SKM-1 treated with dmso at 0.1 percent for 144 hours (cell line): ENCODE data around the gene LINGO1.
A peak's percentile ranks its signal among the peaks of the same experiment; 100 is the strongest.

ENCODE experiments used
- DNase-seq: peaks from one replicate; lab custom pipeline; 2025; ENCODE audit not compliant: unreplicated experiment; lab: John Stamatoyannopoulos, UW

LINGO1 gene

GRCh38 chr15:77617476-77618230, 15.1 kb downstream of the LINGO1 start:
- peak; percentile 30 for DNase-seq

GRCh38 chr15:77616072-77616471, 16.6 kb downstream of the LINGO1 start:
- DNase-seq: no peak

GRCh38 chr15:77615472-77615871, 17.2 kb downstream of the LINGO1 start:
- DNase-seq: no peak

- DNase-seq: no peak
Measured at GRCh38 chr15:77614251-77614806, 18.4 kb downstream of the LINGO1 start.

- no peak for DNase-seq
Measured at GRCh38 chr15:77613814-77614213, 18.9 kb downstream of the LINGO1 start.

GRCh38 chr15:77612958-77613601, 19.6 kb downstream of the LINGO1 start:
- DNase-seq: no peak

- no peak for DNase-seq
Measured at GRCh38 chr15:77611767-77612166, 20.9 kb downstream of the LINGO1 start.

- no peak for DNase-seq
Measured at GRCh38 chr15:77610731-77611130, 22.0 kb downstream of the LINGO1 start.

GRCh38 chr15:77609558-77609957, 23.2 kb downstream of the LINGO1 start:
- DNase-seq: no peak

- no peak for DNase-seq
Measured at GRCh38 chr15:77608774-77609173, 23.9 kb downstream of the LINGO1 start.

- no peak for DNase-seq
Measured at GRCh38 chr15:77607894-77608261, 24.8 kb downstream of the LINGO1 start.

GRCh38 chr15:77607111-77607893, 25.4 kb downstream of the LINGO1 start:
- no peak for DNase-seq

- DNase-seq: no peak
Measured at GRCh38 chr15:77606142-77607034, 26.3 kb downstream of the LINGO1 start.

- DNase-seq: no peak
Measured at GRCh38 chr15:77605547-77605946, 27.2 kb downstream of the LINGO1 start.

GRCh38 chr15:77604973-77605372, 27.7 kb downstream of the LINGO1 start:
- no peak for DNase-seq

GRCh38 chr15:77603611-77604336, 28.9 kb downstream of the LINGO1 start:
- no peak for DNase-seq

- DNase-seq: no peak
Measured at GRCh38 chr15:77602800-77603199, 29.9 kb downstream of the LINGO1 start.

- no peak for DNase-seq
Measured at GRCh38 chr15:77599899-77600298, 32.8 kb downstream of the LINGO1 start.

GRCh38 chr15:77599357-77599756, 33.4 kb downstream of the LINGO1 start:
- no peak for DNase-seq

GRCh38 chr15:77598644-77599043, 34.1 kb downstream of the LINGO1 start:
- DNase-seq: no peak
